ENCODE measurements around the gene DPH1.

DNA sequence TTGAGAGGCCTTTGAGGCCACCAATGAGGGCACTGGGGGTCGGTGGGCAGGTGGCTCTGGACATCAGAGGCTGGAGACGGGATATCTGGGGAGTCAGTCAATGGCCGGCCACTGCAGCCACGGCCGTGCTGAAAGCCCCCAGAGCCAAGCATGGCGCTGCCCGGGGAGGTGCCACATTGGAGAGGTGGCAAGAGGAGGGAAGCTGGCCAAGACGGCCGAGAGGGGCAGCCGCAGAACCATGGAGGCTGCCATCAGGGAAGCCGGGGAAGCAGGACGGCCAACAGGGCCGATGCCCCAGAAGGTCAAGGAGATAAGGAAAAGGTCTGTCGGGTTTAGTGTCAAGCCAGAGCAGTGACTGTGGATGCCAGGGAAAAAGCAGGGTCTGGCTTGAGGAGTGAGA is 14.6 kb upstream of the DPH1 start:
- TF ChIP-seq, protein P1, sequence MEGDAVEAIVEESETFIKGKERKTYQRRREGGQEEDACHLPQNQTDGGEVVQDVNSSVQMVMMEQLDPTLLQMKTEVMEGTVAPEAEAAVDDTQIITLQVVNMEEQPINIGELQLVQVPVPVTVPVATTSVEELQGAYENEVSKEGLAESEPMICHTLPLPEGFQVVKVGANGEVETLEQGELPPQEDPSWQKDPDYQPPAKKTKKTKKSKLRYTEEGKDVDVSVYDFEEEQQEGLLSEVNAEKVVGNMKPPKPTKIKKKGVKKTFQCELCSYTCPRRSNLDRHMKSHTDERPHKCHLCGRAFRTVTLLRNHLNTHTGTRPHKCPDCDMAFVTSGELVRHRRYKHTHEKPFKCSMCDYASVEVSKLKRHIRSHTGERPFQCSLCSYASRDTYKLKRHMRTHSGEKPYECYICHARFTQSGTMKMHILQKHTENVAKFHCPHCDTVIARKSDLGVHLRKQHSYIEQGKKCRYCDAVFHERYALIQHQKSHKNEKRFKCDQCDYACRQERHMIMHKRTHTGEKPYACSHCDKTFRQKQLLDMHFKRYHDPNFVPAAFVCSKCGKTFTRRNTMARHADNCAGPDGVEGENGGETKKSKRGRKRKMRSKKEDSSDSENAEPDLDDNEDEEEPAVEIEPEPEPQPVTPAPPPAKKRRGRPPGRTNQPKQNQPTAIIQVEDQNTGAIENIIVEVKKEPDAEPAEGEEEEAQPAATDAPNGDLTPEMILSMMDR (IDR thresholded peaks at IDR 0.05), result no peak
- no peak for TF ChIP-seq POLR2A (IDR thresholded peaks at IDR 0.05)

Data from thyroid gland (tissue), 4 donors.